ENCODE measurements around the gene ATP9B.

ATP9B gene

GRCh38 chr18:79394534-79395307 lies 325.5 kb downstream of the ATP9B start:
- H3K36me3 ChIP-seq (ENCODE audit: control insufficient read depth in 1 of 2, insufficient read depth in 2 of 2, low read length in 2 of 2) = no peaks in the 10 kb centered on the region
- H3K9ac ChIP-seq (ENCODE audit: low read depth in 1 of 2, low read length in 2 of 2) = peak overlapping the region; percentile 47 to 56
- peaks cover 10 to 22% of the 10 kb centered on the region in 2 donors for H3K4me1 ChIP-seq (ENCODE audit: control insufficient read depth in 1 of 2, insufficient read depth in 2 of 2, low read length in 2 of 2)
- H3K9me3 ChIP-seq (ENCODE audit: control insufficient read depth in 1 of 2, low read length in 2 of 2) = no peaks in the 10 kb centered on the region
- H3K4me3 ChIP-seq (ENCODE audit: low read depth in 1 of 2, low read length in 2 of 2) = peak overlapping the region; percentile 53 to 56
- peak overlapping the region; percentile 51 for H3K27ac ChIP-seq (ENCODE audit: low read depth, low read length)
- peaks cover 18 to 45% of the 10 kb centered on the region in 2 donors for H3K27me3 ChIP-seq (ENCODE audit: control insufficient read depth in 1 of 2, insufficient read depth in 2 of 2, low read length in 2 of 2)

DNA sequence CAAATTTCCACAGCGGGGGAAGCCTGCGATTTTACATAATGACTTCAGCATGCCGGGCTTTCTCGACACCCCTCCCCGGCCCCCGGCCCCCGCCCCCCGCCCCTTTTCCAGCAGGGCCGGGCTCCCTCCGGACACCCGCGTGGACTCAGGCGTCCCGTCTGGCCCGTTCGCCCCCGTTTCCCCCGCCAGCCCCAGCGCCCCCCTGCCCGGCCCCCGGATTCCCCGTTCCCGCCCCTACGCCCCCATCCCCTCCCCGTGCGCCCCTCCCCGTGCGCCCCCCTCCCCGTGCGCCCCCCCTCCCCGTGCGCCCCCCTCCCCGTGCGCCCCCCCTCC lies 326.1 kb downstream of the ATP9B start:
- no peak overlapping the region for H3K4me3 ChIP-seq (ENCODE audit: low read depth in 1 of 2, low read length in 2 of 2)
- H3K36me3 ChIP-seq (ENCODE audit: control insufficient read depth in 1 of 2, insufficient read depth in 2 of 2, low read length in 2 of 2) = no peaks in the 10 kb centered on the region
- H3K4me1 ChIP-seq (ENCODE audit: control insufficient read depth in 1 of 2, insufficient read depth in 2 of 2, low read length in 2 of 2) = peaks cover 10 to 22% of the 10 kb centered on the region in 2 donors
- no peak overlapping the region for H3K9ac ChIP-seq (ENCODE audit: low read depth in 1 of 2, low read length in 2 of 2)
- no peaks in the 10 kb centered on the region for H3K9me3 ChIP-seq (ENCODE audit: control insufficient read depth in 1 of 2, low read length in 2 of 2)
- no peak overlapping the region for H3K27ac ChIP-seq (ENCODE audit: low read depth, low read length)
- peaks cover 18 to 43% of the 10 kb centered on the region in 2 donors for H3K27me3 ChIP-seq (ENCODE audit: control insufficient read depth in 1 of 2, insufficient read depth in 2 of 2, low read length in 2 of 2)

DNA sequence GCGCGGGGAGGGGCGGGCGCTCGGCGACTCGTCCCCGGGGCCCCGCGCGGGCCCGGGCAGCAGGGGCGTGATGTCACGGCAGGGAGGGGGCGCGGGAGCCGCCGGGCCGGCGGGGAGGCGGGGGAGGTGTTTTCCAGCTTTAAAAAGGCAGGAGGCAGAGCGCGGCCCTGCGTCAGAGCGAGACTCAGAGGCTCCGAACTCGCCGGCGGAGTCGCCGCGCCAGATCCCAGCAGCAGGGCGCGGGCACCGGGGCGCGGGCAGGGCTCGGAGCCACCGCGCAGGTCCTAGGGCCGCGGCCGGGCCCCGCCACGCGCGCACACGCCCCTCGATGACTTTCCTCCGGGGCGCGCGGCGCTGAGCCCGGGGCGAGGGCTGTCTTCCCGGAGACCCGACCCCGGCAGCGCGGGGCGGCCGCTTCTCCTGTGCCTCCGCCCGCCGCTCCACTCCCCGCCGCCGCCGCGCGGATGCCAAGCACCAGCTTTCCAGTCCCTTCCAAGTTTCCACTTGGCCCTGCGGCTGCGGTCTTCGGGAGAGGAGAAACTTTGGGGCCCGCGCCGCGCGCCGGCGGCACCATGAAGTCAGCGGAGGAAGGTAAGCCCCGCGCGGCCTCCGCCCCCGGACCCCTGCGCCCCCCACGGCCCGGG lies 326.7 kb downstream of the ATP9B start, which contains the start of gene NFATC1:
Gene NFATC1 (plus strand): TSS at position 170 of the 644 bp plus-strand sequence. CDS start 295 bp downstream, at position 465.
- Histone ChIP-seq H3K9me3 (ENCODE audit: control insufficient read depth in 1 of 2, low read length in 2 of 2) (no peaks in the 10 kb centered on the region), H3K27me3 (ENCODE audit: control insufficient read depth in 1 of 2, insufficient read depth in 2 of 2, low read length in 2 of 2) (peaks cover 17 to 40% of the 10 kb centered on the region in 2 donors), H3K4me3 (ENCODE audit: low read depth in 1 of 2, low read length in 2 of 2) (peak within 1 kb of the TSS; percentile 53 to 56), H3K9ac (ENCODE audit: low read depth in 1 of 2, low read length in 2 of 2) (peak within 1 kb of the TSS; percentile 47 to 56), H3K36me3 (ENCODE audit: control insufficient read depth in 1 of 2, insufficient read depth in 2 of 2, low read length in 2 of 2) (no peaks in the 10 kb centered on the region), H3K27ac (ENCODE audit: low read depth, low read length) (peak within 1 kb of the TSS; percentile 51), H3K4me1 (ENCODE audit: control insufficient read depth in 1 of 2, insufficient read depth in 2 of 2, low read length in 2 of 2) (peaks cover 10 to 22% of the 10 kb centered on the region in 2 donors)

DNA sequence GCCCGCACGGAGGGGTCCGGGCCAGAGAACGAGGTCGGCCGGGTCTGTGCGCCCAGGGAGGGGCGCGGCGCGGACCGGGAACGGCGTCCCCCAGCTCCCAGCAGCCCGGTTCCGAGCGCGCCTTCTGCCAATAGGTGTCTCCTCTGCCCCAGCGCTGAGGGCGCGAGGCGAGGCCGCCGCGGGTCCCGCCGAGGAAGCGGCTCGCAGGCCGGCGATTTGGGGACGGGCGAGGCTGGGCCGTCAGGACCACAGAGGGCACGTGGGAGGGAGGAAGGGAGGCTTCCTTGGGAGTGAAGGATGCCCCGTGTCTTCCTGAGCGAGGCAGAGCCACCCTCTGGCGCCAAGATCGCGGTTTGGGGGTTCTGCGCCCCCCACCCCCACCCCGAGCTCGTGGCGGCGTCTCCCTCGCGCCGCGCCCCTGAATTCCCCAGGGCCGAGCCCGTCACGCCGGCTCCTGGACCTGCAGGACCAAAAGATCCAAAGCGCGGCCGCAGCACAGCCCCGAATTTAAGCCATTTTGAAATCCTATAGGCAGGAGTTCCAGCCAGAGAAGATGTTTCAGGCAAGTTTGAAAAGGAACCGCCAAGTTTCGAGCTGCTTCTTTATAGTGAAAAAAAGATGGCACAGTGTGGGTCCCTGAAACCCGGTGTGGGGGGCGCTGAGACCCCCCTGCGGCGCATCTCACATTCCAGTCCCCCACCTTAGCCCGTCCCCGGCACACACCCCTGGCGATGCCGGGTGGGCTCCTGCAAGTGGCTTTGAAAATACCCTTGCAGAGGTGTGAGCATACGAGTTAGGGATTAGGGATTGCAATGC lies 327.4 kb downstream of the ATP9B start:
- no peak overlapping the region for H3K9ac ChIP-seq (ENCODE audit: low read depth in 1 of 2, low read length in 2 of 2)
- peak overlapping the region; percentile 29 to 48 for H3K4me3 ChIP-seq (ENCODE audit: low read depth in 1 of 2, low read length in 2 of 2)
- H3K27me3 ChIP-seq (ENCODE audit: control insufficient read depth in 1 of 2, insufficient read depth in 2 of 2, low read length in 2 of 2) = peaks cover 15 to 38% of the 10 kb centered on the region in 2 donors

GRCh38 chr18:79397247-79397829 lies 328.1 kb downstream of the ATP9B start:
- H3K36me3 ChIP-seq (ENCODE audit: control insufficient read depth in 1 of 2, insufficient read depth in 2 of 2, low read length in 2 of 2) = no peaks in the 10 kb centered on the region
- peak overlapping the region; percentile 13 to 17 for H3K4me3 ChIP-seq (ENCODE audit: low read depth in 1 of 2, low read length in 2 of 2)
- H3K9ac ChIP-seq (ENCODE audit: low read depth in 1 of 2, low read length in 2 of 2) = no peak overlapping the region
- H3K27me3 ChIP-seq (ENCODE audit: control insufficient read depth in 1 of 2, insufficient read depth in 2 of 2, low read length in 2 of 2) = peaks cover 12 to 32% of the 10 kb centered on the region in 2 donors
- no peak overlapping the region for H3K27ac ChIP-seq (ENCODE audit: low read depth, low read length)
- peaks cover 10 to 22% of the 10 kb centered on the region in 2 donors for H3K4me1 ChIP-seq (ENCODE audit: control insufficient read depth in 1 of 2, insufficient read depth in 2 of 2, low read length in 2 of 2)
- H3K9me3 ChIP-seq (ENCODE audit: control insufficient read depth in 1 of 2, low read length in 2 of 2) = no peaks in the 10 kb centered on the region

More for the DNA sequence above, 327.4 kb downstream of the ATP9B start:
- Histone ChIP-seq H3K9me3 (ENCODE audit: control insufficient read depth in 1 of 2, low read length in 2 of 2) (no peaks in the 10 kb centered on the region), H3K4me1 (ENCODE audit: control insufficient read depth in 1 of 2, insufficient read depth in 2 of 2, low read length in 2 of 2) (peaks cover 10 to 22% of the 10 kb centered on the region in 2 donors), H3K36me3 (ENCODE audit: control insufficient read depth in 1 of 2, insufficient read depth in 2 of 2, low read length in 2 of 2) (no peaks in the 10 kb centered on the region), H3K27ac (ENCODE audit: low read depth, low read length) (no peak overlapping the region)

DNA sequence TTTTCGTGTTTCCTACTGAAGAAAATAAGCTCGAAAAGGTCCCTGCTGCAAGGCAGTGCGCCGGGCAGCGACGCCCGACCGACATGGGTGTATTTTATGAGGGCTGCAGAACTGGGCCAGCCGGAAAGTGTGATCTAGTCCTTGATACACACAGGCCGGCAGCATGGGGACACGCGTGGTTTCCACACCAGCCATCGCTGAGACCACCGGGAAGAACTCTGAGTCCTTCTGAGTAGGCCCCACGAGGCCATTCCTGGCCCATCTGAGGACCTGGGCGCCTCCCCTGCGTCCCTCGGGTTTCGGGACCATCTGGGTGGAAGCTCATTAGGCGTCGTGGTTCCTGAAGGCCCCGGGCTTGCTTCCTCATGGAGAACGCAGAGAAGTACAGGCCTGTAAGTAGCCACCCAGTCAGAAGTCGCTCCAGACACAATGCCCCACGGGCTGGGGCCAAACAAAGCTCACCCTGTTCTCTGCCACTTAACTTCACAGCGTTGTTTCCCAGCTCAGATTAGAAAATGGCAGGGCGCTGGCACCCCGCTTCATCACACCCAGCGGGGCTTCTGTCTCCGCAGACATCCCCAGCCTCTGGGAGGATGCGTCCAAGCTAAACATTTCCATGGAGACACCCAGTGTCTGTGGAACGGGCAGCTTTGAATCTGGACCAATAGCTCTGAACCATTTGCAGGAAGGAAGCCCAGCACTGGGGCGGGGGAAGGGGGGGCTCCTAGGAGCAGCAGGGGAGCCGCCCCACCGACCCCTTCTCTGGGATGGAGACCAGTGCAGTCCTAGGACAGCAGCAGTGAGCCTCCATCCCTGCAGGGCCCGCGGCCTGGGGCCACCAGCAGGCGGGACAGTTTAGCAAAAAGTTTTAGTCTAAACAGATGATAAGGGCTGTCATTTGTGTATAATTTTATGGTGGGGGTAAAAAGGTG lies 328.9 kb downstream of the ATP9B start:
- peaks cover 8 to 20% of the 10 kb centered on the region in 2 donors for H3K4me1 ChIP-seq (ENCODE audit: control insufficient read depth in 1 of 2, insufficient read depth in 2 of 2, low read length in 2 of 2)

DNA sequence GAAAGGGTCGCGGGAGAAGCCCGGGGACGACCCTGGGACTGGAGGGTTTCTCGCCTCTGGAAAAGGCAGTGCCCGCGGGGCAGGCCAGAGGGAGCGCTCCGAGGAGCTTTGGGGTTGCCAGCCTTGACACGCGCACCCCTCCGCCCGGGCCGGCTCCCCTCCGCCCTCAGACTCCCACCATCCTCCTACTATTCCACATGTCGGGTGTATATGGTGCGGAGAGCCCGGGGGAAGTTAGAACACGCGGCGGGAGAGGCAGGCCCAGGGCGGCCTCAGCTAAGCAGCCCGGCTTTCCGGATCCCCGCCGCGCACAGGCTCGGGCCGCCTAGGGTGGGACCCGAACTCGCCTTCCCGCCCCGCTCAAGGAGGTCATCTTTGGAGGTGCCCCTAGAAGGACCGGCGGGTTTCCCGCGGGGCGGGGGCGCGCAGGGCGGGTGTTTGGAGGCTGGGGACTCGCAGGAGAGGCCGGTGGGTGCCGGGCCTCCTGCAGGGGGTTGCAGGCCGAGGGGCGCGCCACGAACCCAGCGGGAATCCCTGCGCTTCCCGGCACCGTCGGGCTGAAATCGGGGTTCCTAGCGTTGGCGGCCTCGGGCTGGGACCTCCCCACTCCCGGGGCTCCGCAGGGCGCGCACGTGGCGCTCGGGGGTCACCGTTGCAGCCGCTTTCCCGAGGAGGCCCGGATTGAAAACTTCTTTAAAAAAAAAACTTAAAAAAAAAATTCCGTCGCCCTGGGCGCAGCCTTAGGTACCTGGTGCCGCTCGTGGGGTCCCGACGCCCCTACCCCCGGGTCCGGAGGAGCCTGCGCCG lies 330.3 kb downstream of the ATP9B start:
- Histone ChIP-seq H3K9me3 (ENCODE audit: control insufficient read depth in 1 of 2, low read length in 2 of 2) (no peaks in the 10 kb centered on the region), H3K9ac (ENCODE audit: low read depth in 1 of 2, low read length in 2 of 2) (no peak overlapping the region), H3K27me3 (ENCODE audit: control insufficient read depth in 1 of 2, insufficient read depth in 2 of 2, low read length in 2 of 2) (peaks cover 3 to 19% of the 10 kb centered on the region in 2 donors), H3K27ac (ENCODE audit: low read depth, low read length) (no peak overlapping the region), H3K4me1 (ENCODE audit: control insufficient read depth in 1 of 2, insufficient read depth in 2 of 2, low read length in 2 of 2) (peaks cover 3 to 22% of the 10 kb centered on the region in 2 donors), H3K36me3 (ENCODE audit: control insufficient read depth in 1 of 2, insufficient read depth in 2 of 2, low read length in 2 of 2) (no peaks in the 10 kb centered on the region), H3K4me3 (ENCODE audit: low read depth in 1 of 2, low read length in 2 of 2) (peak overlapping the region; percentile 50 to 54)

More for the DNA sequence above, 328.9 kb downstream of the ATP9B start:
- H3K27ac ChIP-seq (ENCODE audit: low read depth, low read length) = no peak overlapping the region
- no peaks in the 10 kb centered on the region for H3K36me3 ChIP-seq (ENCODE audit: control insufficient read depth in 1 of 2, insufficient read depth in 2 of 2, low read length in 2 of 2)
- H3K9ac ChIP-seq (ENCODE audit: low read depth in 1 of 2, low read length in 2 of 2) = no peak overlapping the region
- peaks cover 5 to 25% of the 10 kb centered on the region in 2 donors for H3K27me3 ChIP-seq (ENCODE audit: control insufficient read depth in 1 of 2, insufficient read depth in 2 of 2, low read length in 2 of 2)
- peak overlapping the region; percentile 13 to 17 for H3K4me3 ChIP-seq (ENCODE audit: low read depth in 1 of 2, low read length in 2 of 2)
- H3K9me3 ChIP-seq (ENCODE audit: control insufficient read depth in 1 of 2, low read length in 2 of 2) = no peaks in the 10 kb centered on the region

GRCh38 chr18:79400091-79400590 lies 330.9 kb downstream of the ATP9B start:
- H3K4me1 ChIP-seq (ENCODE audit: control insufficient read depth in 1 of 2, insufficient read depth in 2 of 2, low read length in 2 of 2) = peaks cover 0 to 18% of the 10 kb centered on the region in 2 donors
- peaks cover 3 to 19% of the 10 kb centered on the region in 2 donors for H3K27me3 ChIP-seq (ENCODE audit: control insufficient read depth in 1 of 2, insufficient read depth in 2 of 2, low read length in 2 of 2)
- peak overlapping the region; percentile 32 for H3K27ac ChIP-seq (ENCODE audit: low read depth, low read length)
- H3K9ac ChIP-seq (ENCODE audit: low read depth in 1 of 2, low read length in 2 of 2) = peak overlapping the region in 1 of 2 donors; percentile 43
- peak overlapping the region; percentile 50 to 54 for H3K4me3 ChIP-seq (ENCODE audit: low read depth in 1 of 2, low read length in 2 of 2)
- no peaks in the 10 kb centered on the region for H3K9me3 ChIP-seq (ENCODE audit: control insufficient read depth in 1 of 2, low read length in 2 of 2)
- H3K36me3 ChIP-seq (ENCODE audit: control insufficient read depth in 1 of 2, insufficient read depth in 2 of 2, low read length in 2 of 2) = no peaks in the 10 kb centered on the region
